Jurkat, Clone E6-1 (cell line): ENCODE data around the gene CDH2.

ENCODE experiments used
- DNase-seq: peaks from one replicate; pipeline ENCODE4 v3.0.0-alpha.2; 2011; ENCODE audit warnings: low read depth, low spot score
- H3K4me3 ChIP-seq: 2 replicates; pipeline ENCODE4 v1.5.1; 2011; ENCODE audit warnings: mild to moderate bottlenecking, low read length, control low read depth, moderate library complexity

CDH2 gene

DNA sequence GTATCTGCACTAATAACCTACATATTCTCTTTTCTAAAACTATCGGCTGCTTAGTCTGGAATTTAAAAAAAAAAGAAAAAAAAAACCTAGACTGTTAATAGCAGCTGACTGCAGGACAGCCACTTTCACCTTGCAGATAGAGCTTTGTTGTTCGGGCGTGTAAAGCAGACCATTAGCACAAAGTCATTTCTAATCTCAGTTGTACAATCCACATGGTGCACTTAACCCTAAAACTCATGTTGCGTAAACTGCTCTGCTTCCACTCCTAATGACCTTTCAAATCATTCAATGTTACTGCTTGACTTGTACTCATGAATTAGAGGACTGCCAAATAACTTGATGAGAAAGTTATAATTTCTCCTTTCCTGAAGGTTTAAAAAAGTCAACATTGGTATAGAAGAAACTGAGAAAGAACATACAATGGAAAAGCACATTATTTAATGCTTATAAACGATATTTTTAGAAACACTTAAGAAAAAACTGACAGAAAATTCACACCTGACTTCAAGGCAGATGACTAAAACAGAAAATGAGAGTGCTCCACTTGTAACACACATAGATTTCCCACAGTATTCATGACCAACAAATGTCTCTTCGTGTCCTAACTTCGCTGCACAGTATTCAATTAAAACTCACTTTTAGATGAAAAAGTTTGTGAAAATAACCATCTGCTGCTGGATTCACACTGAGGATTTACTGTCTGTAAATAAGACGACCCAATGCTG, 2.6 kb downstream of the CDH2 start:
- no peak for DNase-seq
- H3K4me3 ChIP-seq: no peak overlapping the region

DNA sequence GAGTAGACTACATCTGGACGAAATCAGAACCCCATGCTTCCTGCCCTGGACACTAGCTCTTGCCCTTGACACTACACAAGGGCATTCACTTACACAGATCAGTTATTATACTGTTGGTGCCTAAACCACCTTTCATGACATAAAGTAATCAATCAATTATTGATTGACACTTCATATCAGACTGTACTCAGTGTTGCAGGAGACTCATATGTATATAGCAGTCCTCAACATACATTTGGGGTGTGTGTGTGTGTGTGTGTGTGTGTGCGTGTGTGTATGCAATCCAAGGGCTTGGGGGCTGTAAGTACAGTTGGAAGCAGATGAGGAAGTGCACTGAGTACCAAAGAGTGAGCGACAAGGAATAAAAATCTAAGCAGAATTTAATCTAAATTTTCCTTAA, 5.1 kb downstream of the CDH2 start:
- no peak overlapping the region for H3K4me3 ChIP-seq
- no peak for DNase-seq

DNA sequence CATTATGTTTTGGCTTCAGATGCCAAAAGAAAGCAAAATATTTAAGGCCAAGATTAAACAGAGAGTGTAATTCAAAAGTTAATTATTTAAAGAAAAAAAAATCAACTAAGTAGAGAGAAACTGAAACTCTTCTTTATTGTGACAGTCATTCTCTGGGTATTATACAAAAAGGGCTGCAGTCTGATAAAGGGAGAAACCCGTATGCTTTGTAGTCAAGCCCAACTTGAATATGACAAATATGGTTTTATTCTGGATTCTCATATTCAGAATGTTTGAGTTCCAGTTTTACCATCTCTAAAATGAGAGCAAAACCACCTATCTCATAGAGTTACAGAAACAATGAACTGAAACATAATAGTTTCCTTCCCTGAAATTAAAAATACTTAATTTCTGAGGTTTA, 8.2 kb downstream of the CDH2 start:
- no peak for DNase-seq
- no peak overlapping the region for H3K4me3 ChIP-seq

DNA sequence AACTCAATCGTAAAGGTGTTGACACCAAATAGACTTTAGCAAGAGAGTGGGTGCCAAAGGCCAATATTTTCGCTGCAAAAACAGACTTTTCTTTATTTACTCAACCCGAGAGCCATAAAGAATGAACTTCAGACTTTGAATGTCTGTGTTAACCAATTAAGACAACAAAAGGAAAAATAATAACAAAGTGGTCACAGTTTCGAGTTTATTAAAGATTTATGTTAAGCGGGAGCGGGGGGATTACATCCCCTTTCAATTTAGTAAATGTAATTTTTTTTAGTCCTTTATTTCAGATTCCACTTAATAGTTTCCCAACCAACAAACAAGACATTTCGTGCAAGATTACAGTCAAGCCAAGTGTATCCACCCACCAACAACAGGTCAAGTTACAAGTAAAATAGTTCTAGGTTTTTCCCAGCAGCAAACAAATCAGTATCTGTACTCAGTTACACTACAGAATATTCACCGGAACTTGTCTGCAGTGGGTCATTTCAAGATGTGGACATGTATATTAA, 9.0 kb downstream of the CDH2 start:
- DNase-seq: no peak
- no peak overlapping the region for H3K4me3 ChIP-seq

DNA sequence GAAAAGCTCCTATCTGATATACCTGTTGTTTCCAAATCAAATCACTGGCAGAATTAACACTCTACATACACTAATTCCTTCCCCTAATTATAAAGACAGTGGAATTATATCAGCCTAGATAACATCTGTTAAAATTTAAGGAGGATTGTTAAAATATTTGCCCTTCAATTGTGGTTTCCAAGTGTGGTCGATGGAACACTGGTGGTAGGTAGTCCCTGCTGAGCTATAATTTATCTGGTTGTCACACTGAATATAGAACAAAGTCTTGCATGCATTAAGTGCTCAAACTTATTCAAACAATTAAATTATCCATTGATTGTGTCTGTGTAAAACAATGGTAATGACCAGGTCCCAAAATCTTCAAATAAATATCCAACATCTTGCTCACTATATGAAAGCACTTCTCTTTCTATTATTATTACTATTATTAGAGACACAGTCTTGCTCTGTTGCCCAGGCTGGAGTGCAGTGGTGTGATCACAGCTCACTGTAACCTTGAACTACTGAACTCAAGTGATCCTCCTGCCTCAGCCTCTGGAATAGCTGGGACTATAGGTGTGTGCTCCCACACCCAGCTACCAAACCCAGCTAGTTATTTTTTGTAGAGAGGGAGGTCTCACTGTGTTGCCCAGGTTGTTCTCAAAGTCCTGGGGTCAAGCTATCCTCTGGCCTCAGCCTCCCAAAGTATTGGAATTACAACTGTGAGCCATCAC, 12.0 kb downstream of the CDH2 start:
- DNase-seq: no peak

DNA sequence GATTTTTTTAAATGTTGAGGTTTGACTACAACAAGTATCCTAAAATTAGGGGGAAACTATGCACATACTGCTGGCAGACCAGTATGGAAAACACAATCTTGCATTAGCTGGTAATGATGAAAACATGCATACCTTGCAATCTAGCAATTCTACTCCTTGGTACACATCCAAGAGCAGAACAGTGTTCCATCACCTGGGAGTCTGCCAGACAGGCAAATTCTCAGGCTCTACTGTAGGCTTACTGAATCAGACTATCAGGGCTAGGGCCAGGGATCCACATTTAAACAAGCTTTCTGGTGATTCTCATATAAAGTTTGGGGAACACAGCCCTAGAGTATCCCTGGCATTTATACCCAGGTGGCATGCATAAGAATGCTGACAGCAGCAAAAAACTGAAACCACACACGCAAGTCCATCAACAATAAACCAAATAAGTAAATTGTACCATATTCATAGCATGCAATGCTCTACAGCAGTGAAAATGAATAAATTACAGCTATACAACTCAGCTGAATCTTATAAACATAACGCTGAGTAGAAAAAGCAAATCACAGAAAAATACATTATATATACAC, 13.6 kb downstream of the CDH2 start:
- DNase-seq: no peak
- no peak overlapping the region for H3K4me3 ChIP-seq

More for the DNA sequence above, 12.0 kb downstream of the CDH2 start:
- no peak overlapping the region for H3K4me3 ChIP-seq

DNA sequence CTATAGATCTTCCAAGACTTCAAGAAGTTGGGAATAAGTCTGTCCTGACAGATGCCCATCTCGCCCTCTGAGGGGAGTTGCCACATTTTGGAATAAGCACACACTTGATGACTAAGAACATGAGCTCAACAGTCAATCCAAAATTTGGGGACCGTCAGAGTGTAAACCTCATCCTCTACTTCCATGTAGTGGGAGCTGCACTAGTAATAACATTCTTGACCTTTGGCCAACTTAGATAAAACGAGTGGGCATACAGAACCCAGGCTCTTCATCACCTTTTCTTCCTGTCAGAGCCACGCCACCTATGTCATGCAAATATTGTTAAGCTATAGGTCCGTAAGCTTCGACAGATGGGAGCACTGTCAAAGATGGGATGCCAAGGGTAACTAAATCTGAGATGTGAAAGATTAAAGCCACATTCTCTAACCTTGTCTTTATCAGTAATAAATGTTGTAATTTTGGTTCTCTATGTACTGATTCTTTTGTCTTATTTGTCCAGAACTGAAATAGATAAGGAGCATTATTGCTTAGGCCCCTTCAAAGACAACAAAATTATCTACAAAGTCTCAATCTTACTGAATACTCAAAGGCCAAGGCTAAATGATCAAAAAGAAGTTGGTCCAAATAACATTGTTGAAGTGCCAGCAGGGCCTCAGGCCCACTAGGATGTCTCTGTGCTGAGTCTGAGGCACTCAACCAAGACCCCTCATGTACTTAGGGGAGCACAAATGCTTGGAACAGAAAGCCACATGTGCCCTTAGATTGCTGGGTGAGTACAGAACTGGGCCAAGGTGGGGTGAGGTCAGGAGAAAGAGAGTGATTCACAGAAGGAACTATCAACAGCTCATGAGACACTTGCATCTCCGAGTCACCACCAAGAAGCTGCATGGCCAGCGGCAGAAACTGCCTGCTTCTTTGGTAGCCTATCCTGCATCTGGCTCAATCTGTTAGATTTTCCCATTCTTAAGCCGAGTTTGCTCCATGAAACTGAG, 15.0 kb downstream of the CDH2 start:
- DNase-seq: no peak
- no peak overlapping the region for H3K4me3 ChIP-seq

DNA sequence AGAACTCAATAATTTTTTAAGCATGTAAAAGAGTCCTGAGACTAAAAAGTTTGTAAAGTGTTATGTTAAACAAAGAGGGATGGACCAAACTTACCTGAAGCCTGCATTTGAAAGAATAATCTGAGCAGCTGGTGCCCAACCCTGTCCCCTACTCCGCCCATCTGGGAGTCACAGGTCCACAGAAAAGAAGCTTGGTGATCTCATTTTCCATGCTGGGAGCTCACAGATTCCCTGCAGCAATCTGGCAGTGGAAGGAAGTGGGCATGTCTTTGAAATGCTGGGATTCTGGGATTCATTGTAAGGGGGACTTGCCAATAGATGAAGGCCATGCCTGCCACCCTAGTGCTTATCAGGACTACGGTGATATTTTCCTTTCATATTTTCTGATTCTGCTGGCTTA, 17.9 kb downstream of the CDH2 start:
- no peak overlapping the region for H3K4me3 ChIP-seq
- no peak for DNase-seq

DNA sequence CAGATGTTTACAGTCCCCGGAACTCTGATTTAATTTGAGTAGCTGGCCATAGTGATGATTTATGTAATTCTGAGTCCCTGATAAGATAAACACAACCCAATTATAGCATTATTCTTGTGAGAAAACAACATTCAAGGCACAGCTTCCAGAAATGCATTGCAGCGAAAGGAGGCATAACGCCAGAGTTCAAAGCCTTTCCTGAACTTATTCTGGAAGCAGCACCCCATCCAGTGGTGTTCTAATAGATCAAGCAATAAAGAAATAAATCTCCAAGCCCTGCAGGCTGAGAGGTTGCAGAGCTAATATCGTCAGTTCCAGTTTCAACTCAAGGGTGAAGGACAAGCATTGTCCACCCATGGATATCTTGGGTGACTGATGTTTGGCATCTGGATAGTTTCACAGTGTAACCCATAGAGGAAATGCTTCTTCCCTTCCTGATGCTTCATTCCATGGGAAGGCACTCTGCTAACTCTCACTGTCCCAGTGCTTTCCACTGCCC, 18.8 kb downstream of the CDH2 start:
- no peak overlapping the region for H3K4me3 ChIP-seq
- DNase-seq: no peak

DNA sequence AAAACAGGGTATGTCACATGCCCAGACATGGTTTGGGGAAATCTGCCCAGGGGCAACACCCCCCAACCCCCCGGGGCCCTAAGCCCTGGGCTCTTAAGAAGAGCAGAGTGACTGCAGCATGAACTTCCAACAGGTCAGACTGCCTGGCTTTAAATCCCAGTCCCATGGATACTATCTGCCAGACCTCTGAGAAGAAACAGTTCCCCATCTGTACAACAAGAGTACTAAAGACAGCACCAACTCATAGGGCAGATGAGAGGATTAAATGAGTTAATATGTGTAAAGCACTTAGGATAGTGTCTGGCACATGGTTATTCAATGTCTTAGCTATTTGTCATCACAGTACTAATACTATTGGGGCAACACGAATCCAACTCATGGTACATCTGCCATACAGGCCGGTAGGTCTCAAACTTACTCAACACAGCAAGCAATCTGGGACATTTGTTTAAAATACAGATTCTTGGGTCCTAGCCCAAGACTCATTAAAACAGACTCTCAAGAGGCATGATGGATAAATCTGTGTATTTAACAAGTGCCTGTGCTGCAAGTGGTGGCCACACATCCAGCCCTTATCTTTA, 23.4 kb downstream of the CDH2 start:
- DNase-seq: no peak
- H3K4me3 ChIP-seq: no peak overlapping the region

DNA sequence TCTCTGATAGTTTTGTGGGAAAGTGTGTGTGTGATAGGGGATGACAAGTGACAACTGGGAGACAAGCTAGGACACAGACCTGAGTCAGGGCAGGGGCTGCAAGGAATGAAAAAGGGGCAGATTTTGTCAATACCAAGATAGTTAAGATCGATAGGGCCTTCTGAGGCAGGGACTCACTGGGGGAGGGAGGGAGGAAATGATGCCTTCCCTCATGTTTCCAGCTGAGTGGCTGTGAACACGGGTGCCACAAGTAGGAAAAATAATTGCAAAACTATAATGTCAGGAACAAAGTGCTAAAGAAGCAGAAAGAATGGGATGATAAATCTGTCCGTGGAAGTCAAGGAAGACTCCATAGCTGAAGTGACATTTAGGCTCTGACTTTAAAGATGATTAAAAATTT, 24.2 kb downstream of the CDH2 start:
- no peak overlapping the region for H3K4me3 ChIP-seq
- no peak for DNase-seq

DNA sequence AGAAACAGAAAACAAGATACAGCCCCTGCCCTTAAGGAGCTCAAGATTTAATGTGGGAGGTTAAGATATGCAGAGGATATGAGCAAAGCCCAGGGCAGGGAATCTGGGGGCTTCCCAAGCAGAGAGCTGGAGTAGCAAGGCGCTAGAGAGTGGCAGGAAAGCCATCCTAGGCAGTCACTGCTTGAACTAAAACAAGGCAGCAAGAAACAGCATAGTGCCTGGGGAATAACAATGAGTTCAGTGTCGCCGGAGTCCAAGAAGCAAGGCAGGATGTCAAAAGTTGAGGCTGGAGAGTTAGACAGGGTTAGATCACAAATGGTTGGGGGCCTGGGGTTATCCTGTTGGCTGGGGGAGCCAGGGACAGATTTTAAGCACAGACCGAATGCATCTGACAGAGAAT, 24.6 kb downstream of the CDH2 start:
- no peak for DNase-seq
- no peak overlapping the region for H3K4me3 ChIP-seq

DNA sequence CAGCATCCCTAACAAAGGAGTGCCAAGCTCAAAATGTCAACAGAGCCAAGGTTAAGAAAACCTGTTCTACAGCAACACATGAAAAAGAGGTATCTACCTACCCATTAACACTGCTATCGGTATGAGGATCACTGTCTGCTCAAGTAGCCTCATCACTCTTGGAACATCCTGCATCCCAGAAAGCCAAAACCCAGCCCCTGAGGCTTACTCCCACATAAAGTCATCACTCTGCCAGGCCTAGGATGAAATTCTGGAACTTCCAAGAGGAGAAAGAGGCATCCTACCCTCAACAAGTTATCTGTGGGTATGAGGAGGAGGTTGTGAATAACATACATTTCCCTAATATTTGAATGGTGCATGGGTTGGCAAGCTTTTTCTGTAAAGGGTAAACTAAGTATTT, 25.5 kb downstream of the CDH2 start:
- no peak for DNase-seq
- H3K4me3 ChIP-seq: no peak overlapping the region

DNA sequence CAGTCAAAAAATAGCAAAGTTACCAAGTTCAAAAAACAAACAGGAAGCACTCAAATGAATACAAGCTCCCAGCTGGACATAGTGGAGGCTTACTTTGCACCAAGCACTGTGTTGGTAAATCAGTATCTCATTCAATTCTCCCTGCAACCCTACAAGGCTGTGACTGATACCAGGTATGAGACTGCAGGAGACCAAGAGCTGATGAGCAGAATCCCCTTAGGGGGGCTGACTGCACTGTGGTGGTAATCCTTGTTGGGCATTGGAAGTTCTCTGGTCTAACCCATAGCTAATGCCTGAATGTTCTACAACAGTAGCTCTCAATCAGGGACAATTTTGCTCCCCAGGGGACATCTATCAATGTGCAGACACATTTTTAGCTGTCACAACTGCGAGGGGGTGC, 26.0 kb downstream of the CDH2 start:
- DNase-seq: no peak

DNA sequence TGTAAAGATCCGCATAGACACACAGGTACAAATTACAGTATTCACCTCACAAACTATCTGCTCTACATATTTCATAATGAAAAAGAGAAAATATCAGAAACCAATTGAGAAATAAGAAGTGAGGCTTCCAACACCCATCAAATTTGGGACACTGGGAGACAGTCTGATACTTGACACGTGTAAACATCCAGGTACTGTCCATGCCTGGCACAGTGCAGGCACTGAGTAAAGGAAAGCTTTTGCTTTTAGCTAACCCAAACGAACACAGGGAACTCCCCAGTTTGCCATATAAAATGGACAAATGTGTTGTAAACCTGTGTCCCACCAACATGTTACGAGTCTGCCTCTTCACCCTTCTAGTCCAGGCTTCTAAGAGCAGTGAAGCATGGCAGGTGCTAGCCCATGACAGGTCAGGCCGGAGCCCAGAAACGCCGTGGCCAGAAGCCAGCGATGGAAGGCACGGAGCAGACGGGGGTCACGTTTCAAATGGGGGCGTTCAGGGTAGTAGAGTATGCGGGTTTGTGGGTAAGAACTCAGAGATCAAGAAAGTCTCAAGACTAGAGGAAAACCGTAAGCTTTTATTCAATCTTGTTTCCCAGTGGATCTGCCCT, 27.0 kb downstream of the CDH2 start:
- DNase-seq: no peak
- H3K4me3 ChIP-seq: no peak overlapping the region

More for the DNA sequence above, 26.0 kb downstream of the CDH2 start:
- no peak overlapping the region for H3K4me3 ChIP-seq

DNA sequence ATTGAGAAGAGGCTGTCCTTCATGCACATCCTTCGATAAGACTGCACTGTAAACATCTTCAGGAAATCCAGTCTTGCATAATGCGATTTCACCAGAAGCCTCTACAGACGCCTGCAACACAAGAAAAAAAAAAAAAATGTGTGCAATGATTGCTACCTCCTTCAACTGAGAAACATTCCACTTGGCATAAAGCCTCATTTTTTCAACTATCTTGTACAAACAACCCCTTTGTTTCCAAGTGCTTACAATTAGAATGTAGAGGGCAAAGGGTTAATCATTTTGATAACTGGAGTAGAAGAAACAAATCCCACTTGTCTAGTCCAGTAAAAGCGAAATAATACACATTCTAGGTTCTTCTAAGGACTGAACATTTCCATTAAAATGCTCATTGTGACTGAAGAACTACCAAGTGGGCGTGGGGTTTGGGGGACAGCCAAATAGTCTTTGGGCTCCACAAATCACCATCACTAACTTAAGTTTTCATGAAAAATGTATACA, 29.2 kb downstream of the CDH2 start:
- no peak for DNase-seq
- H3K4me3 ChIP-seq: no peak overlapping the region

DNA sequence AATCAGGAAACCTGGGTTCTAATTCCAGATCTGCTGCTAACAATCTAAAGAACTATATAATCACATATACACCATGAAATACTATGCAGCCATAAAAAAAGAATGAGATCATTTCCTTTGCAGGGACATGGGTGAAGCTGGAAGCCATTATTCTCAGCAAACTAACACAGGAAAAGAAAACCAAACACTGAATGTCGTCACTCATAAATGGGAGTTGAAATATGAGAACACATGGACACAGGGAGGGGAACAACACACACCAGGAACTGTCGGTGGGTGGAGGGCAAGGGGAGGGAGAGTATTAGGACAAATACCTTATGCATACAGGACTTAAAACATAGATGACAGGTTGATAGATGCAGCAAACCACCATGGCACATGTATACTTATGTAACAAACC, 33.2 kb downstream of the CDH2 start:
- H3K4me3 ChIP-seq: no peak overlapping the region
- no peak for DNase-seq

DNA sequence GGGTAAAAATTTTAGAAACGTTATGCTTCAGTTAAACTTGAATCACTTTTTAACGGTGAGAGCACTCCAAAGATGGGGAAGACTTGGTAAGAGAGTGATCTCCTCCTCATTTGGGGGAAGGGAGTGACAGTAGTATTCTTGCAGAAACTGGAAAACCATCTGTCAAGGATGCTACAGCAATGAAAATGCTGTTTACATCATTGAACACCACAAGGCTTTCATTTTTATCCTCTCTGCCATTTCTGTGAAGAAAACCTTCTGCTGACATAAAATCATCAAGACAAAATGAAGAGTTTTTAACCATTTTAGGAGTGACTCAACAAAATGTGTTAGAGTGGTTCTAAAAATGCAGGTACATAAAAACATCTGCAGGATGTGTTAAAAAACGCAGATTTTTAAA, 38.1 kb downstream of the CDH2 start:
- no peak for DNase-seq
- H3K4me3 ChIP-seq: no peak overlapping the region
